Rectal smooth muscle tissue (tissue), 1 donor: ENCODE data around the gene ROMO1.
A peak's percentile ranks its signal among the peaks of the same experiment; 100 is the strongest.

Source experiments
- H3K27ac ChIP-seq: one replicate; pipeline ENCODE4 v1.7.0; 2013; ENCODE audit warnings: low read depth, low read length, inconsistent platforms
- H3K27me3 ChIP-seq: one replicate; pipeline ENCODE4 v1.7.0; 2013; ENCODE audit warnings: low read length; ENCODE audit not compliant: control insufficient read depth, insufficient read depth
- H3K36me3 ChIP-seq: one replicate; pipeline ENCODE4 v1.7.0; 2013; ENCODE audit warnings: low read length; ENCODE audit not compliant: control insufficient read depth, insufficient read depth
- H3K4me1 ChIP-seq: one replicate; pipeline ENCODE4 v1.7.0; 2013; ENCODE audit warnings: low read length; ENCODE audit not compliant: control insufficient read depth, insufficient read depth
- H3K4me3 ChIP-seq: one replicate; pipeline ENCODE4 v1.7.0; 2013; ENCODE audit warnings: low read length
- H3K9ac ChIP-seq: one replicate; pipeline ENCODE4 v1.7.0; 2013; ENCODE audit warnings: low read length

The ROMO1 gene

GRCh38 chr20:35730583-35731468 lies 31.6 kb downstream of the ROMO1 start:
- Histone ChIP-seq H3K4me3 (no peak overlapping the region), H3K36me3 (peaks cover 50% of the 10 kb centered on the region), H3K9ac (no peak overlapping the region), H3K4me1 (peaks cover 7% of the 10 kb centered on the region), H3K27ac (no peak overlapping the region), H3K27me3 (no peaks in the 10 kb centered on the region)

- no peak overlapping the region for H3K4me3 ChIP-seq
- no peaks in the 10 kb centered on the region for H3K27me3 ChIP-seq
- no peak overlapping the region for H3K27ac ChIP-seq
- no peak overlapping the region for H3K9ac ChIP-seq
- H3K36me3 ChIP-seq = peaks cover 55% of the 10 kb centered on the region
- H3K4me1 ChIP-seq = peaks cover 8% of the 10 kb centered on the region
Measured at GRCh38 chr20:35731469-35731788, 32.2 kb downstream of the ROMO1 start.

GRCh38 chr20:35731862-35732643 lies 32.8 kb downstream of the ROMO1 start:
- Histone ChIP-seq H3K4me3 (no peak overlapping the region), H3K4me1 (peaks cover 8% of the 10 kb centered on the region), H3K27me3 (no peaks in the 10 kb centered on the region), H3K27ac (no peak overlapping the region), H3K9ac (no peak overlapping the region), H3K36me3 (peaks cover 51% of the 10 kb centered on the region)

DNA sequence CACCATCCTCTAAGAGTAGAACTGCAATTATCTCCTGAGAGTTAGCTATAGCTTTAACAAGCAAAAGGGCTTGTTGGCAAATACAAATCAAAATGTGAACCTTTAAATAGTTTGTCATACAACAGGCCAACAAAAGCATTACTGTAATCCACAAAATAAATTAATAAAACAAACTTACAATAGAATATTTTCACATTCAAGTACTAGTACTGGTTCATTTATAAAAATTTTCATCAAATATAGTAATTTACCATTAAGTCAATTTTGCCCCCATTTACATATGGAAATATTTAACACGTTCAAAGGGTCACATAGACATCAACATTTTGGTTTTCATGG lies 33.4 kb downstream of the ROMO1 start:
- Histone ChIP-seq H3K36me3 (peaks cover 50% of the 10 kb centered on the region), H3K4me1 (peaks cover 8% of the 10 kb centered on the region), H3K27ac (no peak overlapping the region), H3K9ac (no peak overlapping the region), H3K27me3 (no peaks in the 10 kb centered on the region), H3K4me3 (no peak overlapping the region)

DNA sequence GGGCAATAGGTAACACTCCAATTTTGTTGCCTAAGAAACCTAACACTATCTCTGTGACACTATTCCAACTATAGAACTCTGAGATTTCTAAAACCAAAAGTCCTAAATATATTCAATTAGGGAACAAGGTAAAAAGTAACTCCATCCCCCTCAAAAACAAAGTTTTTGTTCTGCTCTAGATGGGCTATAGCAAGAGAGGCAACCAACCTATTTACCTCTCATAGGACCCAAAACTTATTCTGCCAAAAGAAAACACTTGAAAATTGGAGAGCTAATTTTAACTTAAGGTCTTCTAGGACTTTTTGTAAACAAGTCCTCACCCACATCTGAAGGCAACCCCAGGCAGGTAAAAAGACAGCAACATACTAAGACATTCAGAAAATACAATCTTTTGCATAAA lies 35.2 kb downstream of the ROMO1 start:
- peaks cover 53% of the 10 kb centered on the region for H3K36me3 ChIP-seq
- H3K4me1 ChIP-seq = peaks cover 18% of the 10 kb centered on the region
- no peak overlapping the region for H3K27ac ChIP-seq
- H3K4me3 ChIP-seq = no peak overlapping the region
- H3K9ac ChIP-seq = no peak overlapping the region
- H3K27me3 ChIP-seq = no peaks in the 10 kb centered on the region

DNA sequence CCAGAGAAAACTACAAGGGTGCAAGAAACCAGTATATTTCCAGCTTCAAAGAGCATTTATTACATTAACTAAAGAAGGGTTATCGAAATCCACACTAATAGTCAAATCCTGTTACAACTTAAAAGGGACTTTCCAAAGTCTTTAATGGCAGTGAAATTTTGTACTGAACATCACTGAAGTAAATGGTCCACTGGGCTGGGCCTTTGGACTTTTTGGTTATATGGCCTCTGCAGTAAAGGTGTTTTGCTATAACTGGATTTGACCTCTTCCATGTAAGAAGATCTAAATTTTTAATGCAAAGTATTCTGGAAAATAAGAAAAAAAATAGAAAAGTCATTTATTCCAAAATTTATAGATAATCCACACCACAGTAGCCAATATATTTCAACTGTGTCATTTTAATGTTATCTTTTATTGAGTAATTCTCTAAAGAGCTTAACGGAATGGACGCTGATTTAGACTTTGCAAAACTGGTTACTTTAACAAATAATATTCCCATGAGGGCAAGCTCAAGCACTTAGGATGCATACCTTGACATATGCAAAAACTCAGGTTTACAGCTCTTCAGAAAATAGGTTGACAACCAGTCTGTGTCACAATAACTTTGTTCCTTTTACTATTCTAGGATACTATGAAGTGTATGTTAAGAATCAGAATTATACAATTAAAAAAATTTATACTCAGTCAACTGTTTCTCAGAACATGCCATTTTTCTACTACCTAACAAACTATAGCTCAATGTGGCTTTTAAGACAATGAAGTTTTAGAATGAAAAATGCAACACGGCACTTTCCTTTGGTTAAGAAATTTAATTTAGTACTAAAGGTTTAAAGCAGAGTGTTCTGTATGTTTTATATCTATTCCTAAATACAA lies 35.8 kb downstream of the ROMO1 start:
- no peak overlapping the region for H3K27ac ChIP-seq
- H3K4me1 ChIP-seq = peaks cover 17% of the 10 kb centered on the region
- no peak overlapping the region for H3K9ac ChIP-seq
- H3K4me3 ChIP-seq = no peak overlapping the region
- H3K27me3 ChIP-seq = no peaks in the 10 kb centered on the region
- peaks cover 48% of the 10 kb centered on the region for H3K36me3 ChIP-seq

DNA sequence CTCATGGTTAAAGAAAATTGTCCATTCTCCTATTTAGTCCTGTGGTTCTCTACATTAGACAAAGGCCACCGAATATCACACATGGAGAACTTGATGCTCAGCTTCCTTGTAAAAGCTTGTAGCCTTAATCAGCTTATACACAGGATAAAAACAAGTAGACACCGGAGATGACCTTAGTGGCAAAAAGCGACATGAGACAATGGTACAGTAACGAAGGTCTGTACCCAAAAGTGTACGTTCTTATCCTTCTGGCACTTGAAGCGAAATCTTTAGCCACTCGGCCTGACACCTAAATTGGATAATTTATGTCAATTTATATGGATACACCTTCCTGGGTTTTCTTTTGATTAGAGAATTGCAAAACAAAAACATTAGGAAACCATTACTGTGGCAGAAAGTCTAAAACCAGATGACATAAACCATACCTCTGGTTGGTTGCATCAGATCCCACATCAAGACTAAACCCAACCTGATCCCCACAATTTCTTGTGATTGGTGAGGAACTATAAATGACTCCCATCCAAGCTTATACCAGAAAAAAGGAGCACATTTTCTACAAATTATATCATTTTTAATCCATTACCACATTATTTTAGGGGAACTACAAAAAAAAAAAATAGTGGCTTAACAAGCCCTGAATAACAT lies 36.7 kb downstream of the ROMO1 start:
- Histone ChIP-seq H3K4me1 (peaks cover 21% of the 10 kb centered on the region), H3K27ac (no peak overlapping the region), H3K27me3 (no peaks in the 10 kb centered on the region), H3K4me3 (no peak overlapping the region), H3K9ac (no peak overlapping the region), H3K36me3 (peaks cover 46% of the 10 kb centered on the region)

DNA sequence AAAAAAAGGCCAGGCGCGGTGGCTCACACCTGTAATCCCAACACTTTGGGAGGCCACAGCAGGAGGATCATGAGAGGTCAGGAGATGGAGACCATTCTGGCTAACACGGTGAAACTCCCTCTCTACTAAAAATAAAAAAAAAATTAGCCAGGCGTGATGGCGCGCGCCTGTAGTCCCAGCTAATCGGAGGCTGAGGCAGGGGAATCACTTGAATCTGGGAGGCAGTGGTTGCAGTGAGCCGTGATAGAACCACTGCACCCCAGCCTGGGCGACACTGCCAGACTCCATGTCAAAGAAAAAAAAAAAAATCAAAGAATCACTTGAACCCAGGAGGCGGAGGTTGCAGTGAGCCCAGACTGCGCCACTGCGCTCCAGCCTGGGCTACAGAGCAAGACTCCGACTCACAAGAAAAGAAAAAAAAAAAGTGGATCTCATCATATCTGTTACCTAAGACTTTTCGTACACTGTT lies 38.7 kb downstream of the ROMO1 start:
- H3K27me3 ChIP-seq = no peaks in the 10 kb centered on the region
- H3K27ac ChIP-seq = no peak overlapping the region
- H3K9ac ChIP-seq = no peak overlapping the region
- peaks cover 21% of the 10 kb centered on the region for H3K4me1 ChIP-seq
- no peak overlapping the region for H3K4me3 ChIP-seq
- peaks cover 37% of the 10 kb centered on the region for H3K36me3 ChIP-seq

- Histone ChIP-seq H3K9ac (no peak overlapping the region), H3K27ac (no peak overlapping the region), H3K27me3 (no peaks in the 10 kb centered on the region), H3K36me3 (peaks cover 31% of the 10 kb centered on the region), H3K4me1 (peaks cover 25% of the 10 kb centered on the region), H3K4me3 (no peak overlapping the region)
Measured at GRCh38 chr20:35738410-35739179, 39.4 kb downstream of the ROMO1 start.

DNA sequence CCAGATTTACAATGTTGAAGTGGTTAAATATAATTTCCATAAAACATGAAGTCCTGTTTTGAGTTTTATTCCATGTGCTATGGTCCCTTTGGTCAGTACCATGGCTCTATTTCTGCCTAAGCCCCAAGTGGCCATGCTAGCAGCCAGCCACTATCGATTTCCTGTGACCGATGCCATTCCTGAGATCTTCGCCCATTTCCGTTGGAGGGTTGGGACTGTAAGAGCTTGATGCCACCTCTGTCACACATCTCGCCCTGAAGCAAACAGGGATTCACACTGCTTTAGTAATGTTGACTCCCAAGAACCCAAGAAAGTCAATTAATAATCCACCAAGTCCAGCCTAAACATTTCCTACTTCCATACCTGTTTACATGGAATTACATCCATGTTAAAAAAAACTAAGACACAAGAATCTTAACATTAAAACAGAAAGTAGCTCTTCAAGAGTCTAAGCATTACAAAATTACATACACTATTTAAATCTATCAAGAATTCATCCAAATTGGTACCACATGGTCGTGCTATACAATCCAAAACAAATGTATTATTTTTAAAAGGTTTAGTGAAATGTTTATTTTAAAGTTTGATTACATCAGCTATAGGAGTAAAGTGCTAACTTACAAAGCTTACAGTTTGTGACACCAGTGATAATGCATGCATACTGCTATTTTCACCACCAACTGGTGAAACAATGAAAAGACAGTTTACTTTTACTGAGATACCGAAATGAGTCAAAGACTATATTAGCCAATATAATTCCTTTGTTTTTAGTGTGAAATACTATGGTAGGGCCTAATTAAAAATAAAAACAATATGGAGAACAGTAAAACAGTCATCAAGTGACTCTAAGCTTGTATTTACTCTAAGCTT lies 40.3 kb downstream of the ROMO1 start:
- Histone ChIP-seq H3K9ac (no peak overlapping the region), H3K36me3 (peaks cover 24% of the 10 kb centered on the region), H3K4me3 (peak overlapping the region; percentile 49), H3K4me1 (peaks cover 25% of the 10 kb centered on the region), H3K27ac (no peak overlapping the region), H3K27me3 (no peaks in the 10 kb centered on the region)
